ENCODE results near the gene LMBR1L. TPM values are rescaled to one million over a fixed set of nuclear protein-coding genes. Genes with fewer than 3 reads are reported as not detected.

The LMBR1L gene
- total RNA-seq, 2 experiments from 2014 or later = 43.5 to 50.9 TPM

DNA sequence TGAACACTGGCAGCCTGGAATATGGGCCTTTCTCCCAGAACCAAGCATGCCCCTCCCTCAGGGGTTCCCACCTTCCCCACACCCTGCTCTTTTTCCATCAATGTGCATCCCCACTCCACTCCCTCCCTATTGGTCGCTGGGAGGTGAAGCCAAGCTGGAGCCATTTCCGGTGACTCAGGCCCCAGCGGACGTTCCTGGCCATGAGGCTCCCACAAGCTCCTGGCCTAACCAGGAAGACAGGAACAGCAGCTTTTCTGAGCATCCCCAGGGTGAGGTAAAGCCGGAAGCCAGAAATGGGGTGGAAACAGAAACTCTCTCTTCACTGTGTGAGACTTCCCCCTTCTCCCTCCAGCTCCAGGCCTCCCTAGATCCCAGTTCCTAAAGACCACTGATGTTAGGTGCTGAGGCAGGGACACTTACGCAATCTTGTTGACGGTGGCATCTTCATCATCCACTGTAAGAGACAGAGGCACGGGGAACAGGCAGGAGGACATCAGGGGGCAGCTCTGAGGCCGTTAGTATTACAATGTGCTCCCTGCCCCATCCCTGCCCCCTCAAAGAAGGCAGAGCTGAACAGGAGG is 5.1 kb downstream of the LMBR1L start:
- Mint-ChIP-seq H3K4me3 (no peak overlapping the region), H3K36me3 (ENCODE audit: low read depth) (peaks cover 4% of the 10 kb centered on the region), H3K27ac (no peak overlapping the region), H3K4me1 (ENCODE audit: low read depth) (peaks cover 27% of the 10 kb centered on the region), H3K27me3 (no peaks in the 10 kb centered on the region), H3K9me3 (no peaks in the 10 kb centered on the region)
- ATAC-seq = no peak
- intact Hi-C loops (cut with micrococcal nuclease) = no loop called here
- ChIA-PET POLR2A (interaction anchor here (1.4 to 3.0 kb wide), 4 partner anchors 11 to 46 kb away, joined by 3 to 18 read pairs (median 8); partner anchors contain the start of genes DHH and TUBA1B), CTCF (interaction anchor here (0.6 to 10.8 kb wide), 9 partner anchors 10 to 142 kb away, joined by 3 to 96 read pairs (median 3); no protein-coding TSS in a partner anchor)
- TF ChIP-seq, protein P1, sequence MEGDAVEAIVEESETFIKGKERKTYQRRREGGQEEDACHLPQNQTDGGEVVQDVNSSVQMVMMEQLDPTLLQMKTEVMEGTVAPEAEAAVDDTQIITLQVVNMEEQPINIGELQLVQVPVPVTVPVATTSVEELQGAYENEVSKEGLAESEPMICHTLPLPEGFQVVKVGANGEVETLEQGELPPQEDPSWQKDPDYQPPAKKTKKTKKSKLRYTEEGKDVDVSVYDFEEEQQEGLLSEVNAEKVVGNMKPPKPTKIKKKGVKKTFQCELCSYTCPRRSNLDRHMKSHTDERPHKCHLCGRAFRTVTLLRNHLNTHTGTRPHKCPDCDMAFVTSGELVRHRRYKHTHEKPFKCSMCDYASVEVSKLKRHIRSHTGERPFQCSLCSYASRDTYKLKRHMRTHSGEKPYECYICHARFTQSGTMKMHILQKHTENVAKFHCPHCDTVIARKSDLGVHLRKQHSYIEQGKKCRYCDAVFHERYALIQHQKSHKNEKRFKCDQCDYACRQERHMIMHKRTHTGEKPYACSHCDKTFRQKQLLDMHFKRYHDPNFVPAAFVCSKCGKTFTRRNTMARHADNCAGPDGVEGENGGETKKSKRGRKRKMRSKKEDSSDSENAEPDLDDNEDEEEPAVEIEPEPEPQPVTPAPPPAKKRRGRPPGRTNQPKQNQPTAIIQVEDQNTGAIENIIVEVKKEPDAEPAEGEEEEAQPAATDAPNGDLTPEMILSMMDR (IDR thresholded peaks at IDR 0.05) = no peak
- DNase-seq = no peak

DNA sequence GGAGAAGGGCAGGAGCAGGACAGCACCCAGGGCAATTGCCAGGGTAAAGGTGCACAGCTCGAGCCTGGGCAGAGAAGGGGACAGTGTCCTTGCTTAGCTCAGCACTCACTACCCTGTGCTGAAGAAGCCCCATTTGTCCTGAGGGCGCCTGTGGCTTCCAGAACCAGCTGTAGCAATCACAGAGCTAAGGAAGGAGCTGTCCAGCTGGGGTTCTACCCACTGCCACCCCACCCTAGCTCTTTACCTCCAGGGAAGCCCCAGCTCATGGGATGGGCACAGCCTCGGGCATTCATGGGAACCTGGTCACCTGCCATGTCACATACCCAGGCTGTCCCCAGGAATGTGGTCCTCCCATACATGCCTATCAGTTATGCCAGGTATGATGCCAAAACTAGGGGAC is 5.8 kb downstream of the LMBR1L start:
- peaks cover 26% of the 10 kb centered on the region for H3K4me1 Mint-ChIP-seq (ENCODE audit: low read depth)
- ATAC-seq = no peak
- CTCF ChIA-PET = interaction anchor here (0.6 to 10.8 kb wide), 5 partner anchors 11 to 141 kb away, joined by 3 to 96 read pairs (median 4); partner anchors contain the start of gene DHH
- no peak overlapping the region for H3K4me3 Mint-ChIP-seq
- no peak overlapping the region for H3K27ac Mint-ChIP-seq
- peaks cover 6% of the 10 kb centered on the region for H3K36me3 Mint-ChIP-seq (ENCODE audit: low read depth)
- no peaks in the 10 kb centered on the region for H3K27me3 Mint-ChIP-seq
- H3K9me3 Mint-ChIP-seq = no peaks in the 10 kb centered on the region
- TF ChIP-seq, protein P1 (IDR thresholded peaks at IDR 0.05) = no peak
- DNase-seq = no peak
- intact Hi-C loops (cut with micrococcal nuclease) = no loop called here
- POLR2A ChIA-PET = interaction anchor here (0.6 to 3.0 kb wide), 5 partner anchors 10 to 45 kb away, joined by 3 to 18 read pairs (median 4); partner anchors contain the start of genes DHH and TUBA1B

DNA sequence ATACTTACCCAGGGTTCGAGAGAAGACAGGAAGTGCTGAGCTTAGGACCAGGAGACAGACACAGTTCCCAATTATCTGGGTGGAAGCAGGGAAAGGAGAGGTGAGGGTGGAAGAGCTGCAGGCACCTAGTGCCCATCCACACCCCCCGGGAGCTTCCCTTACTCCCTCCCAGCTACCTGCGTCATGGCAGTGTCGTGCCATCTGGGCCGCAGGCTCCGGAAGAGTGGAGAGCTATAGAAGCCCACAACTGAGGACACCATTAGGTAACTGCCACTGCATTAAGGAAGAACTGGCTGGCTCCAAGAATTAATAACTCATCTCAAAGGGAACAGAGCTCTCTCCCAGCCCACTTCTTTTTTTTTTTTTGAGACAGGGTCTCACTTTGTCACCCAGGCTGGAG is 10.3 kb downstream of the LMBR1L start:
- peaks cover 8% of the 10 kb centered on the region for H3K36me3 Mint-ChIP-seq (ENCODE audit: low read depth)
- DNase-seq (no peak), ATAC-seq (no peak)
- H3K4me1 Mint-ChIP-seq (ENCODE audit: low read depth) = no peaks in the 10 kb centered on the region
- ChIA-PET CTCF (interaction anchor here (0.7 to 10.5 kb wide), 10 partner anchors 9 to 108 kb away, joined by 3 to 220 read pairs (median 4); partner anchors contain the start of genes LMBR1L and RHEBL1), POLR2A (interaction anchor here (0.6 to 5.1 kb wide), 7 partner anchors 8 to 37 kb away, joined by 3 to 25 read pairs (median 3); partner anchors contain the start of genes LMBR1L and TUBA1B)
- no peak overlapping the region for H3K4me3 Mint-ChIP-seq
- TF ChIP-seq, protein P1 (IDR thresholded peaks at IDR 0.05) = no peak
- no peak overlapping the region for H3K27ac Mint-ChIP-seq
- no peaks in the 10 kb centered on the region for H3K9me3 Mint-ChIP-seq
- intact Hi-C loops (cut with micrococcal nuclease) = no loop called here
- H3K27me3 Mint-ChIP-seq = peaks cover under 1% of the 10 kb centered on the region

DNA sequence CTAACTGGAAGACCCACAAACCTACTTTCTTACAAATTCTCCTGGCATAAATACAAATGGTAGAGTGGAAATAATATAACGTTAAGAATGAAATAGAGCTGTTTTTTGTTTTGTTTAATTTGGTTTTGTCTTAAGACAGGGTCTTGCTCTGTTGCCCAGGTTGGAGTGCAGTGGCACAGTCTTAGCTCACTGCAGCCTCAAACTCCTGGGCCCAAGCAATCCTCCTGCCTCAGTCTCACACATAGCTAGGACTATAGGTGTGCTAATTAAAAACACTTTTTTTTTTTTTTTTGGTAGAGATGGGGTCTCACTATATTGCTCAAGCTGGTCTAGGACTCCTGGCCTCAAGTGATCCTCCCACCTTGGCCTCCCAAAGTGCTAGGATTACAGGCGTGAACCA is 11.9 kb downstream of the LMBR1L start:
- Mint-ChIP-seq H3K36me3 (ENCODE audit: low read depth) (peaks cover 8% of the 10 kb centered on the region), H3K4me3 (no peak overlapping the region), H3K27ac (no peak overlapping the region), H3K9me3 (no peaks in the 10 kb centered on the region), H3K4me1 (ENCODE audit: low read depth) (peaks cover 4% of the 10 kb centered on the region), H3K27me3 (peaks cover 14% of the 10 kb centered on the region)
- TF ChIP-seq, protein P1 (IDR thresholded peaks at IDR 0.05) = no peak
- ATAC-seq (no peak), DNase-seq (no peak)
- intact Hi-C loops (cut with micrococcal nuclease) = loop anchor here (10.0 kb wide), 1 partner anchor 136 kb away; no protein-coding TSS in a partner anchor
- CTCF ChIA-PET = interaction anchor here (0.7 to 10.5 kb wide), 27 partner anchors 12 to 383 kb away, joined by 3 to 220 read pairs (median 5); partner anchors contain the start of genes ARF3, LMBR1L, RHEBL1 and TUBA1B
- POLR2A ChIA-PET = interaction anchor here (0.8 to 5.1 kb wide), 4 partner anchors 10 to 85 kb away, joined by 3 to 25 read pairs (median 6); partner anchors contain the start of gene TUBA1B
